ENCODE measurements around the gene CDK19.

CDK19 gene

GRCh38 chr6:110708295-110708950 lies 106.8 kb downstream of the CDK19 start:
- DNase-seq (ENCODE audit: low read depth): no peak
- TF ChIP-seq CTCF (IDR thresholded peaks at IDR 0.05; ENCODE audit: control insufficient read depth, extremely low read depth, insufficient read depth): no peak
- H3K4me3 ChIP-seq (ENCODE audit: low read depth, low read length): no peak overlapping the region

GRCh38 chr6:110705543-110705942 lies 109.7 kb downstream of the CDK19 start:
- no peak overlapping the region for H3K4me3 ChIP-seq (ENCODE audit: low read depth, low read length)
- TF ChIP-seq CTCF (IDR thresholded peaks at IDR 0.05; ENCODE audit: control insufficient read depth, extremely low read depth, insufficient read depth): no peak
- DNase-seq (ENCODE audit: low read depth): no peak

- DNase-seq (ENCODE audit: low read depth): no peak
Measured at GRCh38 chr6:110703906-110704594, 111.2 kb downstream of the CDK19 start.

GRCh38 chr6:110703010-110703905 lies 112.0 kb downstream of the CDK19 start:
- no peak overlapping the region for H3K4me3 ChIP-seq (ENCODE audit: low read depth, low read length)
- no peak for DNase-seq (ENCODE audit: low read depth)
- TF ChIP-seq CTCF (IDR thresholded peaks at IDR 0.05; ENCODE audit: control insufficient read depth, extremely low read depth, insufficient read depth): no peak

More at GRCh38 chr6:110703906-110704594, 111.2 kb downstream of the CDK19 start:
- TF ChIP-seq CTCF (IDR thresholded peaks at IDR 0.05; ENCODE audit: control insufficient read depth, extremely low read depth, insufficient read depth): no peak
- no peak overlapping the region for H3K4me3 ChIP-seq (ENCODE audit: low read depth, low read length)

- DNase-seq (ENCODE audit: low read depth): no peak
- no peak overlapping the region for H3K4me3 ChIP-seq (ENCODE audit: low read depth, low read length)
- TF ChIP-seq CTCF (IDR thresholded peaks at IDR 0.05; ENCODE audit: control insufficient read depth, extremely low read depth, insufficient read depth): no peak
Measured at GRCh38 chr6:110699780-110700179, 115.5 kb downstream of the CDK19 start.

GRCh38 chr6:110693994-110694393 lies 121.3 kb downstream of the CDK19 start:
- no peak overlapping the region for H3K4me3 ChIP-seq (ENCODE audit: low read depth, low read length)
- no peak for DNase-seq (ENCODE audit: low read depth)
- TF ChIP-seq CTCF (IDR thresholded peaks at IDR 0.05; ENCODE audit: control insufficient read depth, extremely low read depth, insufficient read depth): no peak

Data from LNCaP clone FGC (cell line).